Activated CD8-positive, alpha-beta T cell treated with anti-CD3 and anti-CD28 coated beads for 36 hours (primary cell): ENCODE measurements around the gene NAA30. TPM values are rescaled to one million over a fixed set of nuclear protein-coding genes. Genes with fewer than 3 reads are reported as not detected.

Experiments used
- ATAC-seq: fragments of 200-7000 bp; cut with Tn5 transposase; one replicate; pipeline ENCODE4 v1.10.0; 2021; ENCODE audit warnings: mild to moderate bottlenecking, moderate library complexity
- CTCF ChIA-PET: fragments of 350-600 bp; sonication (Branson Sonifier 250); formaldehyde crosslinking; loops from one replicate; lab custom pipeline; 2021; ENCODE audit warnings: antibody characterized with exemption; lab: Charles Lee
- POLR2A ChIA-PET: fragments of 350-600 bp; sonication (Branson Sonifier 250); formaldehyde crosslinking; loops from one replicate; lab custom pipeline; 2021; ENCODE audit warnings: antibody characterized with exemption; lab: Charles Lee
- DNase-seq: peaks from one replicate; pipeline ENCODE4 v3.0.0-alpha.2; 2020
- H3K27ac Mint-ChIP-seq: one replicate; pipeline ENCODE4 v1.8.0; 2021; ENCODE audit warnings: mild to moderate bottlenecking, mixed read lengths
- H3K27me3 Mint-ChIP-seq: one replicate; pipeline ENCODE4 v1.8.0; 2021; ENCODE audit warnings: mixed read lengths
- H3K36me3 Mint-ChIP-seq: one replicate; pipeline ENCODE4 v1.8.0; 2021; ENCODE audit warnings: low read depth, mixed read lengths
- H3K4me1 Mint-ChIP-seq: one replicate; pipeline ENCODE4 v1.8.0; 2021; ENCODE audit warnings: low read depth, mixed read lengths
- H3K4me3 Mint-ChIP-seq: one replicate; pipeline ENCODE4 v1.8.0; 2021; ENCODE audit warnings: mild to moderate bottlenecking, moderate library complexity, mixed read lengths
- H3K9me3 Mint-ChIP-seq: one replicate; pipeline ENCODE4 v1.8.0; 2021; ENCODE audit warnings: mixed read lengths
- CTCF ChIP-seq: fragments of 200-600 bp; IDR thresholded peaks from one replicate; pipeline ENCODE4 v1.8.0; 2022; ENCODE audit warnings: antibody characterized with exemption, mild to moderate bottlenecking
- intact Hi-C: fragments of 100-400 bp; cut with micrococcal nuclease; formaldehyde crosslinking; loops from one replicate; pipeline ENCODE4 v1.10.0; 2022
- total RNA-seq, 2 experiments: library from RNA; stranded (reverse); gene quantifications; one replicate each; pipeline ENCODE4 v1.2.3, GENCODE V29; 2021

The NAA30 gene
- total RNA-seq, 2 experiments from 2014 or later = 13.7 to 14.1 TPM

DNA sequence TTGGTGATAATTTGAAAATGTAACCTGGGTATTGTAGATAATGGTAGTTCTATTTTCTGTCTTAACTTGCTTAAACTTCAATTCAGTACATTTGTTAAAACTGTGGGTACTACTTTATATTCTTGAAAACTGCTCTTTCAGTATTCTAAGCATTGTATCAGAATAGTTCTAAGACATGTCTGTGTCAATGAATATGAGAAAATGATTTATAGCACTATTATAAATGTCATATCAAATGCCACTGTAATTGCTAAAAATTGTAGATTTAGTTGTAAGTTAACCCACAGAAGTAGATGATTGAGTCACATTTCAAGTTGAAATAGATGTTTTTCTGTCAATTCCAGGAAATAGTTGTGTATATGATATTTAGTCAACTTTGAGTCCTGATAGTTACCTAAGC is 2.4 kb downstream of the NAA30 start:
- ATAC-seq (no peak), DNase-seq (no peak)
- intact Hi-C loops = no loop called here
- ChIA-PET CTCF (no interaction called here), POLR2A (no interaction called here)
- no peak for TF ChIP-seq CTCF
- H3K4me1 Mint-ChIP-seq = peaks cover 40% of the 10 kb centered on the region
- H3K27me3 Mint-ChIP-seq = no peaks in the 10 kb centered on the region
- H3K9me3 Mint-ChIP-seq = no peaks in the 10 kb centered on the region
- H3K4me3 Mint-ChIP-seq = peak overlapping the region; percentile 82
- H3K27ac Mint-ChIP-seq = peak overlapping the region; percentile 55
- H3K36me3 Mint-ChIP-seq = peaks cover 24% of the 10 kb centered on the region

DNA sequence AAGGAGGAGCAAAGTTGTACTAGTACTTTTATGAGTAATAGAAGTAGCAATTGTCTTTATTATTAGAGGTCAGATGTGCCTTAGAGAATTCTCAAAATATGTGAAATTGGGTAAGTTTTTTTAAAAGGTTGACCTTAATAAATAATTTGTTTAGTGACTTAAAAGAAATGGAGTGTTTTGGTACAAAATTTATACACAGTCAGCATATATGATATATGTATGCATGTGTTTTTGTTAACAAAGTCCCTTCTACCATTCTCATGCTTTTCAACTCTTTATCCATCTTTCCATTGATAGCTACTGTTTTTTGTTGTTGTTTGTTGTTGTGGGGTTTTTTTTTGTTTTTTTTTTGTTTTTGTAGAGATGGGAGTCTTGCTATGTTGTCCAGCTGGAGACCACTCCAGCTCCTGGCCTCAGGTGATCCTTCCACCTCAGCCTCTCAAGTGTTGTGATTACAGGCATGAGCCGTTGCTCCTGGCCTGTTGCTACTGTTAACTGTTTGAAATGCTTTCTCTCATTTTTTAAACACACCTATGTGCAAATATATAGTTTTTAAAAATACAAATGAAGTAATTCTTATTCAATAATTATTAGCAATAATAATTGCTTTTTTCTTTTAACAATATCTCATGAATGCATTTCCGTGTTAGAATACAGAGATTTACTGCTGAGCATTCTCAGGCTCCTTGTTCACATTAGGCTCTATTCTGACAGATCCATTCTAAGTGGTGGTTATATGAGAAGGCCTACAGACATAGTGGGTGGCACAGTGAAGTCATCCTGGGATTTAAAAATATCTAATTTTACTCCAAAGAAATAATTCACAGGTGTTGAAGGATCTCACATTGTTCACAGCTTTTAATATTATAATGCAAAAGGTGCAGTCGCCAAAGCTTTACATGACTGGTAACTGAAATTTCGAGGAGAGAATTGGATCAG is 10.4 kb downstream of the NAA30 start:
- peaks cover 31% of the 10 kb centered on the region for H3K36me3 Mint-ChIP-seq
- H3K27ac Mint-ChIP-seq = no peak overlapping the region
- H3K4me3 Mint-ChIP-seq = no peak overlapping the region
- H3K9me3 Mint-ChIP-seq = no peaks in the 10 kb centered on the region
- DNase-seq (no peak), ATAC-seq (no peak)
- ChIA-PET CTCF (no interaction called here), POLR2A (no interaction called here)
- no peak for TF ChIP-seq CTCF
- H3K4me1 Mint-ChIP-seq = peaks cover 25% of the 10 kb centered on the region
- intact Hi-C loops = no loop called here
- H3K27me3 Mint-ChIP-seq = no peaks in the 10 kb centered on the region

DNA sequence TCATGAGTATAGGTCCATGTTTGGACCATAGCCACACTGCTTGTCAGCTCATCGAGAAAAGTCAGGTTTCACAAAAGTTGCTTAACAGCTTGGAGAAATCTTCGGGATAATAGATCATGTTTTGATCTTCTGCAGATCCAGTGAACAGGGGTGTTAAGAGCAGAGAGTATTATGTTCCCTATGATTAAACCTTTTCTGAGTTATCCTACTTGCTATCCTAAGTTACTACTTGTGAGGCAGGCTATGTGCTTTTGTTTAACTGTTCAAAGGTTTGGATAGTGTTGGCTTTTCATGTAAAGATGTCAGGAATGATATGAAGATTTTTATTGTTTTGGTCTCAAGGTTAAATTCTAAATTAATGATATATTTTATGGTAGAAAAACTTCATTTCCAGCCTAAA is 11.1 kb downstream of the NAA30 start:
- ChIA-PET POLR2A (no interaction called here), CTCF (interaction anchor here (0.7 kb wide), 1 partner anchor 21 kb away, joined by 3 read pairs; no protein-coding TSS in a partner anchor)
- no peaks in the 10 kb centered on the region for H3K9me3 Mint-ChIP-seq
- TF ChIP-seq CTCF = no peak
- no peak overlapping the region for H3K27ac Mint-ChIP-seq
- H3K4me3 Mint-ChIP-seq = no peak overlapping the region
- no peaks in the 10 kb centered on the region for H3K27me3 Mint-ChIP-seq
- intact Hi-C loops = no loop called here
- DNase-seq (no peak), ATAC-seq (no peak)
- peaks cover 29% of the 10 kb centered on the region for H3K36me3 Mint-ChIP-seq
- peaks cover 25% of the 10 kb centered on the region for H3K4me1 Mint-ChIP-seq

GRCh38 chr14:57402173-57402852 is 11.9 kb downstream of the NAA30 start:
- peaks cover 29% of the 10 kb centered on the region for H3K36me3 Mint-ChIP-seq
- H3K27ac Mint-ChIP-seq = no peak overlapping the region
- no peak for ATAC-seq
- ChIA-PET POLR2A (no interaction called here), CTCF (interaction anchor here (0.7 kb wide), 1 partner anchor 20 kb away, joined by 3 read pairs; no protein-coding TSS in a partner anchor)
- no peaks in the 10 kb centered on the region for H3K27me3 Mint-ChIP-seq
- TF ChIP-seq CTCF = no peak
- H3K4me3 Mint-ChIP-seq = no peak overlapping the region
- H3K4me1 Mint-ChIP-seq = peaks cover 25% of the 10 kb centered on the region
- DNase-seq = no peak
- intact Hi-C loops = no loop called here
- H3K9me3 Mint-ChIP-seq = no peaks in the 10 kb centered on the region

DNA sequence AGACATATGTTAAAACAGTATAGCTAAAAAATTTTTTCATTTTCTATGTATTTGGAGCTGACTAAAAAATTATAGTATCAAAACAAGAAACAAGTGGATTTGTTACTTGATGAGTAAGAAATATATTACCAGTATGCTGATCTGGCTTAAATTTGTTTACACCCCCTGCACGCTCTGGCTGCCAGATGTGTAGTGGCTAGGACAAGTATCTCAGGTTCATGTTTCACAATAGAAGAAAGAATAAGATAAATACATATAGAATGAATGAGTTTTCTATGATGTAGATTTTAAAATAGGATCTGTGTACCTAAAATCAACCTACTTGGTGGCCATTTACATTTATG is 13.1 kb downstream of the NAA30 start:
- Mint-ChIP-seq H3K36me3 (peaks cover 34% of the 10 kb centered on the region), H3K9me3 (no peaks in the 10 kb centered on the region), H3K27ac (no peak overlapping the region), H3K4me1 (peaks cover 29% of the 10 kb centered on the region), H3K27me3 (no peaks in the 10 kb centered on the region), H3K4me3 (no peak overlapping the region)
- ChIA-PET CTCF (no interaction called here), POLR2A (interaction anchor here (0.5 kb wide), 1 partner anchor 297 kb away, joined by 3 read pairs; no protein-coding TSS in a partner anchor)
- intact Hi-C loops = no loop called here
- DNase-seq (no peak), ATAC-seq (no peak)
- no peak for TF ChIP-seq CTCF
